HepG2 (cell line): ENCODE results near the gene ENPP4. TPM values are rescaled to one million over a fixed set of nuclear protein-coding genes. Genes with fewer than 3 reads are reported as not detected.

Experiments
- ATAC-seq: fragments of 200-7000 bp; cut with Tn5 transposase; 3 replicates; pipeline ENCODE4 v1.9.1; 2020; ENCODE audit warnings: mild to moderate bottlenecking, moderate library complexity
- BruUV-seq: library from RNA; stranded (reverse); fragments of 400-500 nt; replicated peaks from 2 replicates; lab custom pipeline; 2021; lab: Mats Ljungman, UMichigan
- CTCF ChIA-PET: fragments of 300-600 bp; formaldehyde crosslinking; extraction: SDS; loops from one replicate; lab custom pipeline; 2021; ENCODE audit warnings: low total read pairs, inconsistent platforms, low intra/inter-chr PET ratio; lab: Yijun Ruan, JAX
- POLR2A ChIA-PET: fragments of 350-600 bp; sonication (Branson Sonifier 250); formaldehyde crosslinking; loops from one replicate; lab custom pipeline; 2020; ENCODE audit warnings: antibody characterized with exemption, inconsistent platforms; lab: Yijun Ruan, JAX
- DNase-seq: peaks from one replicate; pipeline ENCODE4 v3.0.0-alpha.2; 2015; ENCODE audit warnings: low spot score
- FAIRE-seq: peaks from 3 replicates; lab custom pipeline; 2011; peaks lifted over from hg19 to GRCh38; lab: Jason Lieb, UNC
- H2AFZ ChIP-seq: one replicate; pipeline ENCODE4 v1.6.1; 2011; ENCODE audit warnings: low read length, inconsistent platforms
- H3K27ac ChIP-seq: fragments of 300-600 bp; 3 replicates; pipeline ENCODE4 v1.8.0; 2011; ENCODE audit warnings: mixed run types, mild to moderate bottlenecking, mixed read lengths, low read length, inconsistent platforms; ENCODE audit not compliant: insufficient read depth; ENCODE audit errors: extremely low read length
- H3K27me3 ChIP-seq, 2 experiments: fragments of 200-600 bp in 1 of 2; 2 replicates in 1 of 2; 3 replicates in 1 of 2; pipeline versions ENCODE4 v1.6.0 to v1.8.0; 2011; ENCODE audit warnings: low read length in 2 of 2, mild to moderate bottlenecking in 2 of 2, moderate library complexity in 2 of 2, inconsistent platforms in 1 of 2; ENCODE audit not compliant: insufficient read depth in 2 of 2, control insufficient read depth in 1 of 2
- H3K36me3 ChIP-seq, 2 experiments: fragments of 200-600 bp in 1 of 2; replicated peaks in 1 of 2; 2 replicates in 1 of 2; 3 replicates in 1 of 2; pipeline versions ENCODE4 v1.5.1 to v1.8.0; 2011; ENCODE audit warnings: low read length in 2 of 2, inconsistent platforms in 1 of 2; ENCODE audit not compliant: insufficient read depth in 2 of 2, control insufficient read depth in 1 of 2
- H3K4me1 ChIP-seq: 2 replicates; pipeline ENCODE4 v1.5.1; 2012; ENCODE audit warnings: low read length, inconsistent platforms; ENCODE audit not compliant: insufficient read depth
- H3K4me2 ChIP-seq: 2 replicates; pipeline ENCODE4 v1.6.0; 2011; ENCODE audit warnings: low read depth, low read length, inconsistent platforms
- H3K4me3 ChIP-seq, 3 experiments: fragments of 200-600 bp in 1 of 3; sonication (generic), shearing (Covaris generic) in 1 of 3; replicated peaks in 1 of 3; 2 replicates each; pipeline ENCODE4 v1.5.1; 2011 to 2016; ENCODE audit warnings: low read length in 3 of 3, inconsistent platforms in 2 of 3, low read depth in 2 of 3, mild to moderate bottlenecking in 2 of 3, control low read depth in 1 of 3, mixed read lengths in 1 of 3; ENCODE audit not compliant: insufficient read depth in 1 of 3
- H3K79me2 ChIP-seq: one replicate; pipeline ENCODE4 v1.6.1; 2011; ENCODE audit warnings: low read length, inconsistent platforms; ENCODE audit not compliant: insufficient read depth
- H3K9ac ChIP-seq: 2 replicates; pipeline ENCODE4 v1.6.0; 2011; ENCODE audit warnings: mild to moderate bottlenecking, low read depth, low read length, inconsistent platforms; ENCODE audit not compliant: insufficient read depth
- H3K9me3 ChIP-seq: 2 replicates; pipeline ENCODE4 v1.5.1; 2012; ENCODE audit warnings: mild to moderate bottlenecking, low read length
- H4K20me1 ChIP-seq: 2 replicates; pipeline ENCODE4 v1.6.0; 2011; ENCODE audit warnings: inconsistent platforms, mild to moderate bottlenecking, low read length, moderate library complexity; ENCODE audit not compliant: insufficient read depth
- AKAP8 ChIP-seq: sonication (generic); formaldehyde crosslinking; IDR thresholded peaks from 2 replicates; pipeline ENCODE4 v1.5.1; 2020; ENCODE audit warnings: mild to moderate bottlenecking, missing genetic modification reagents
- KMT2B ChIP-seq: IDR thresholded peaks from 2 replicates; pipeline ENCODE4 v1.6.1; 2016; ENCODE audit warnings: missing genetic modification reagents, missing compliant biosample characterization
- PRPF4 ChIP-seq: fragments of 200-400 bp; formaldehyde crosslinking; IDR thresholded peaks from 2 replicates; pipeline ENCODE4 v1.6.1; 2016; ENCODE audit warnings: low read length, low read depth; ENCODE audit not compliant: poor library complexity, severe bottlenecking
- ZNF292 ChIP-seq: sonication (generic); formaldehyde crosslinking; IDR thresholded peaks from 2 replicates; pipeline ENCODE4 v1.8.1; 2022; ENCODE audit warnings: mild to moderate bottlenecking, low read depth, missing genetic modification reagents, borderline replicate concordance
- ZNF841 ChIP-seq: sonication (generic); formaldehyde crosslinking; IDR thresholded peaks from 2 replicates; pipeline ENCODE4 v1.8.1; 2023; ENCODE audit warnings: missing genetic modification reagents, borderline replicate concordance
- WGBS: methylation state at CpG from one replicate; pipeline ENCODE4 v1.1.6; 2017; ENCODE audit warnings: low lambda C conversion rate; 5-methylcytosine and 5-hydroxymethylcytosine counted together
- in situ Hi-C: cut with HindIII; loops from 2 replicates; pipeline ENCODE4 v1.10.0; 2017; ENCODE audit warnings: low pct_unique_long_range_greater_than_20kb; ENCODE audit not compliant: extremely low pct_ligation_motif_present
- intact Hi-C: fragments of 100-400 bp; cut with micrococcal nuclease; formaldehyde crosslinking; loops from one replicate; pipeline ENCODE4 v1.10.0; 2022; ENCODE audit not compliant: unreplicated experiment
- polyA plus RNA-seq, 8 experiments: library from polyadenylated mRNA; depleted of rRNA in 3 of 8; stranded (reverse) in 7 of 8; unstranded in 1 of 8; fragments of >200 nt; fragmentation: Illumina TruSeq in 4 of 8; extraction: Trizol in 4 of 8; gene quantifications; 2 replicates each; pipeline versions ENCODE4 v1.2.1 to v1.2.3, GENCODE V29; 2011 to 2016; ENCODE audit warnings: low read depth in 4 of 8, missing spikeins in 1 of 8, mixed read lengths in 1 of 8; ENCODE audit not compliant: insufficient read depth in 1 of 8
- total RNA-seq, 5 experiments: library from RNA; depleted of rRNA; stranded (reverse); fragments of >200 nt; fragmentation: Illumina TruSeq; extraction: Trizol; gene quantifications; 2 replicates each; pipeline ENCODE4 v1.2.3, GENCODE V29; 2016; ENCODE audit warnings: low read depth in 1 of 5

ENPP4 gene
- total and polyA plus RNA-seq, 2 of the 13 experiments (the other 11 are each of a cell fraction or from before 2014, with no cell fraction given) = 0.04 to 0.38 TPM

GRCh38 chr6:46095251-46095650 is 34.5 kb upstream of the ENPP4 start:
- WGBS = 45% methylated on average over 2 of the region's 2 CpGs
- no peak for ATAC-seq
- Histone ChIP-seq H4K20me1 (no peaks in the 10 kb centered on the region), H3K4me1 (0 out of 2 replicates have a peak, but pooled peaks cover 8% of the 10 kb centered on the region), H3K36me3 (no peaks in the 10 kb centered on the region), H3K27ac (no peak overlapping the region), H3K9ac (no peak overlapping the region), H3K27me3 (no peaks in the 10 kb centered on the region), H3K9me3 (peaks cover 19% of the 10 kb centered on the region; the same call in 1 of the 2 replicates), H3K79me2 (no peaks in the 10 kb centered on the region), H3K4me3 (no peak overlapping the region), H2AFZ (no peak overlapping the region), H3K4me2 (no peak overlapping the region)
- no TSS peak for BruUV-seq
- no peak for FAIRE-seq
- in situ Hi-C loops (loop anchor here (10.0 to 25.0 kb wide), 2 partner anchors 530 to 892 kb away; no protein-coding TSS in a partner anchor), intact Hi-C loops (no loop called here)
- no peak for DNase-seq
- ChIA-PET POLR2A (no interaction called here), CTCF (no interaction called here)
- peak; percentile 94 for TF ChIP-seq ZNF841 (CRISPR knock-in tag)
- no peak for TF ChIP-seq KMT2B (CRISPR knock-in tag)
- TF ChIP-seq AKAP8 = no peak

GRCh38 chr6:46097366-46097765 is 32.4 kb upstream of the ENPP4 start:
- no peak overlapping the region for H2AFZ ChIP-seq
- ChIA-PET POLR2A (no interaction called here), CTCF (no interaction called here)
- H3K9me3 ChIP-seq = peaks cover 19% of the 10 kb centered on the region; the same call in 1 of the 2 replicates
- no peak overlapping the region for H3K4me2 ChIP-seq
- DNase-seq = no peak
- H3K36me3 ChIP-seq = no peaks in the 10 kb centered on the region
- TF ChIP-seq ZNF292 (CRISPR knock-in tag) = no peak
- no peak for TF ChIP-seq PRPF4
- TF ChIP-seq, all 625 proteins: peak for 0
- ATAC-seq (no peak), FAIRE-seq (no peak)
- peaks cover 0 to 2% of the 10 kb centered on the region in 2 experiments; a peak in 1 of 5 replicates for H3K27me3 ChIP-seq
- no peak overlapping the region for H3K4me3 ChIP-seq
- H4K20me1 ChIP-seq = no peaks in the 10 kb centered on the region
- 0 out of 2 replicates have a peak, but pooled peaks cover 8% of the 10 kb centered on the region for H3K4me1 ChIP-seq
- H3K27ac ChIP-seq = no peak overlapping the region
- in situ Hi-C loops = loop anchor here (10.0 to 25.0 kb wide), 2 partner anchors 527 to 890 kb away; no protein-coding TSS in a partner anchor
- no peaks in the 10 kb centered on the region for H3K79me2 ChIP-seq
- no peak overlapping the region for H3K9ac ChIP-seq
- no TSS peak for BruUV-seq
- intact Hi-C loops = no loop called here
